ENCODE results near the gene SPDL1. TPM values are rescaled to one million over a fixed set of nuclear protein-coding genes. Genes with fewer than 3 reads are reported as not detected.
A peak's percentile ranks its signal among the peaks of the same experiment; 100 is the strongest.

The SPDL1 gene
- total RNA-seq, 1 experiment from 2014 or later: 83.7 TPM

DNA sequence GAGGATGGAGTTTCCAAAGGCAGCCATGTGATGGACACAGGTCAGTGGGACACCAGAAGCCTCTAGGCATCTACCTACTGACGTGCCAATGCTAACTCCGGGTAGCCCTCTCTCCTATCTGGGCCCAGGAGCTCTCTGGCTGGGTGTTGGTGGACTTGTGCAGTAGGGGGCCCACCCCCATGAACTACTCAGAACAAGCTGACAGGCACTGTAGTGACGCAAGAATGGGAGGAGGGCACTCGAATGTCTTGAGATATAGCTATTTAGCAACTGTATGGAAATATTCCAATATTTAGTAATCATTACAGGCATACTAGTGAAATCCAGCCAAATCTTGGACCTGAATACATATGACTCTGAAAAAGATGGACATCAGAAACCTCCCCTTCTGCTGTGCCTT is 47.8 kb downstream of the SPDL1 start:
- H3K27me3 ChIP-seq: no peaks in the 10 kb centered on the region
- peaks cover 22% of the 10 kb centered on the region for H3K4me1 ChIP-seq
- DNase-seq: peak in 1 of 2 experiments; percentile 36
- H3K4me3 ChIP-seq: no peak overlapping the region
- H3K36me3 ChIP-seq: no peaks in the 10 kb centered on the region
- H3K9me3 ChIP-seq (replicated peaks): 0 out of 2 replicates have a peak, but pooled peaks cover 3% of the 10 kb centered on the region
- peak overlapping the region; percentile 71 for H3K27ac ChIP-seq

DNA sequence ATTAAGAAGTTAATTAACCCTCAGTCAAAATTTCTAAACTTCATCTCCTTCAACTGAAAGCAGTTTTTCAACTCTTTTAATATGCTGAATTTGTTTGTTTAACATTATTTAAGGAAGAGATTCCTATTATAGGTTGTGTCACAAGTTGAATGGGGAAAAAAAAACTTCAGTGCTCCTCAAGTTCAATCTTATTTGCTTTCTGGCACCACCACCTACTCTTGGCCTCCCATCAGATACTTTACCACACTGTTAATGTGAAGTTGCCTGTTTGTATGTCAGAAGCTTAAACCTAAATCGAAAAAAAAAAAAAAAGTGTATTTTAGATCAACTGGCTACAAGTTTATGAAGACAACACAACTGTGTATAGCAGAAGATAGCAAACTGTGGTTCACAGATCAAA is 49.4 kb downstream of the SPDL1 start:
- 0 out of 2 replicates have a peak, but pooled peaks cover 3% of the 10 kb centered on the region for H3K9me3 ChIP-seq (replicated peaks)
- H3K4me1 ChIP-seq: peaks cover 22% of the 10 kb centered on the region
- no peak overlapping the region for H3K27ac ChIP-seq
- DNase-seq: no peak
- H3K27me3 ChIP-seq: no peaks in the 10 kb centered on the region
- H3K4me3 ChIP-seq: no peak overlapping the region
- H3K36me3 ChIP-seq: no peaks in the 10 kb centered on the region

DNA sequence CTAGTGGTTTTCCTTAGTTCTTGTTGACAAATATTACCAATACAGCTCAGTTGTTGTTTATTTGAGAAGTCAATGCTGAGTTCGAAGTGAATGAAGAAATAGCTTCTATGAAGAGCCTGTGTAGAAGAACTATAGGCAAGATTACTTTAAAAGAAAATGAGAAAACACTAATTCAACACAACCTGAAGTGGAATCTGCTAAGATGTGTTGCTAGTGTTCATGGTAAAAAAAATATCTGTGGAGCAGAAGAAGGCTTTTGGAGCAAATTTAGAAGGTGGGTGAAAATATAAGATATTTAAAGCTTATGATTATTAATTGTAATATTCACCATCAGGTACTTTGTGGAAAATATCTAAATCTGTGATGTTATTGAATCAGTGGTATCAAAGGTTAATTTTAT is 51.0 kb downstream of the SPDL1 start:
- H3K9me3 ChIP-seq (replicated peaks): 0 out of 2 replicates have a peak, but pooled peaks cover 3% of the 10 kb centered on the region
- no peak for DNase-seq

DNA sequence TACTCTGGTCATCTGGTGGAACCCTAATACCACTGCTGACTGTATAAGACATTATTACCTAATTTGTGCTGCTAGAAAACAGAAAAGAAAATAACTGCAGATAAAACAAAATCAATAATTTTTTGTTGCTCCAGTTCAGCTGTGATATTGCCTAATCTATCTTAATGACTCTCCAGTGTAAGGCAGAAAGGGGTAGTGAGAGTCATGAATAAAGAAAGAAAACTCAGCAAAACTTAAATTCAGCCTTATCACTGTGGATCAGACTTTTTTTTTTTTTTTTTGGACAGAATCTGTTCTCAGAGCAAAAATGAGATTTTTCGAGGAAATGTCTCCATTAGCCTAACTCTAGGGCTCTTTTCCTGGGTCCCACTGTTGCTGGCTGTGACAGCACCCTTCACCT is 52.4 kb downstream of the SPDL1 start:
- peaks cover 11% of the 10 kb centered on the region for H3K4me1 ChIP-seq
- no peak overlapping the region for H3K27ac ChIP-seq
- no peak for DNase-seq
- H3K36me3 ChIP-seq: no peaks in the 10 kb centered on the region
- no peaks in the 10 kb centered on the region for H3K27me3 ChIP-seq
- H3K4me3 ChIP-seq: no peak overlapping the region
- H3K9me3 ChIP-seq (replicated peaks): 0 out of 2 replicates have a peak, but pooled peaks cover 3% of the 10 kb centered on the region

More for the DNA sequence above, 51.0 kb downstream of the SPDL1 start:
- no peak overlapping the region for H3K27ac ChIP-seq
- peaks cover 22% of the 10 kb centered on the region for H3K4me1 ChIP-seq
- H3K27me3 ChIP-seq: no peaks in the 10 kb centered on the region
- no peak overlapping the region for H3K4me3 ChIP-seq
- no peaks in the 10 kb centered on the region for H3K36me3 ChIP-seq

DNA sequence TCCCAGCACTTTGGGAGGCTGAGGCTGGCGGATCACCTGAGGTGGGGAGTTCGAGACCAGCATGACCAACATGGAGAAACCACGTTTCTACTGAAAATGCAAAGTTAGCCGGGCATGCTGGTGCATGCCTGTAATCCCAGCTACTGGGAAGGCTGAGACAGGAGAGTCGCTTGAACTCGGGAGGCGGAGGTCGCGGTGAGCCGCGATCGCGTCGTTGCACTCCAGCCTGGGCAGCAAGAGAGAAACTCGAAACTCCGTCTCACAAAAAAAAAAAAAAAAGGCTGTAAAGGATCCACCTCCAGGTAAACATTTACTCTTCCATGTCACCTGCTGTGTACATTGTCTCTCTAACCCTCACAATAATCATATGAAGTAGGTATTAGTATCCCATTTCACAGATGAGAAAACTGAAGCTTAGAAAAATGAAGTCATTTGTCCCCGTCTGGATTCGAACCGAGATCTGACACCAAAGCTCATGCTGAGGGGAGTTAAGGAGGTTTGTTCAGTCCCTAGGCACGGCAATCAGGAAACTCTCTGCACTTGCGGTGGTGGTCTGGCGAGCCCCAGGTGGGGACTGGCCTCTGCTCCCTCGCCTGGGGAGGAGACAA is 53.0 kb downstream of the SPDL1 start:
- Histone ChIP-seq H3K27me3 (no peaks in the 10 kb centered on the region), H3K9me3 (replicated peaks) (0 out of 2 replicates have a peak, but pooled peaks cover 3% of the 10 kb centered on the region), H3K36me3 (no peaks in the 10 kb centered on the region), H3K4me1 (peaks cover 6% of the 10 kb centered on the region), H3K4me3 (no peak overlapping the region), H3K27ac (no peak overlapping the region)
- DNase-seq: no peak

DNA sequence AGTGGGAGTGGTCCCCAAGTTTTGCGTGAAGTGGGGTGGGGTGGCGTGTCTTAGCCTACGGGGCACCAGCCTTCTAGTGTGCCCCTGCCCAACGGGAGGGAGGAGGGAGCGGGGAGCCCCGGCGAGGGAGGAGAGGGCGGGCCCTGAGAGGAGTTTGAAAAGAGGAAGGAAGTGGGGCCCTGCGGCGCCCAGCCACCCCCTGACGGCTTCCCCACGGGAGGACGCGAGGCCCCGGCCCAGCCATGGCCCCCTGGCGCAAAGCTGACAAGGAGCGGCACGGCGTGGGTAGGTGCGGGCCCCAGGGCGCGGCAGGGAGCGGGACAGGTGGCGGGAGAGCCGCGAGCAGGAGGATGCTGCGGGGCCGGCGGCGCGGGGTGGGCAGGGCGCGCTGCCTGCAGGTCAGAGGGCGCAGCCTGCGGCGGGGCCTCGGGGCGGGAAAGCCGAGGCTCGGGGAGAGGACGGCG is 53.5 kb downstream of the SPDL1 start, which contains the start of gene DOCK2:
TSS of gene DOCK2 (plus strand) at position 191 of the 464 bp plus-strand sequence. CDS start at position 243, 52 bp downstream.
- DNase-seq: no peak

DNA sequence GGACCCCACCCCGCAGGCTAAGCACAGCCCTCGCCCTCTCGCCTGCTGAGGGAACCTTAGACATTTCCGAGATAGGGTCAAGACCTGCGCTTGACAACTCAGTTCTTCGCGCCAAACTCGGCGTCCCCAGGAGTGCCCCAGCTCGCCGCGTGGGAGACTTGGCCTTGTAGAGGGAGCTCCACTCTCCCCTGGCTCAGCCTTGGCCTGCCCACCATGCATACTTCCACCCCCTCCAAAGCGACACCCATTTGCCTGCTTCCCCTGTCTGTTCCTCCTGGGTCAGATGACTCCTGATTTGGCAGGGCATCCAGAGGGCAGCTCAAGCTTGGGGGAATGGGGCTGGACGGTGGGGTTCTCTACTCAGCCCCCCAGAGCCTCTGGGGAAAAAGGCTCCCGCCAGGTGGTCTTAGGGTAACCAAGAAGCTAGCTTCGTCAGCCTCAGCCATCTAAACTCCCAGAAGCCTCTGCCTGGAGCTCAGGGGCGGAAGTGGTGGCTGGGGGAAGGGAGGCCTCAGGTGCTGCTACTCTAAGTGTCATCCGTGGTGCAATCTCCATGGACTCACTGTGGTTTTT is 54.1 kb downstream of the SPDL1 start:
- Histone ChIP-seq H3K4me1 (no peaks in the 10 kb centered on the region), H3K36me3 (no peaks in the 10 kb centered on the region), H3K27me3 (no peaks in the 10 kb centered on the region), H3K4me3 (no peak overlapping the region), H3K9me3 (replicated peaks) (0 out of 2 replicates have a peak, but pooled peaks cover 3% of the 10 kb centered on the region), H3K27ac (no peak overlapping the region)
- DNase-seq: no peak

More for the DNA sequence above, 53.5 kb downstream of the SPDL1 start, which contains the start of gene DOCK2:
- H3K4me1 ChIP-seq: peaks cover under 1% of the 10 kb centered on the region; the same call in 1 of the 2 replicates
- no peak within 1 kb of the TSS for H3K27ac ChIP-seq
- no peaks in the 10 kb centered on the region for H3K27me3 ChIP-seq
- 0 out of 2 replicates have a peak, but pooled peaks cover 3% of the 10 kb centered on the region for H3K9me3 ChIP-seq (replicated peaks)
- H3K4me3 ChIP-seq: no peak within 1 kb of the TSS
- H3K36me3 ChIP-seq: no peaks in the 10 kb centered on the region

DNA sequence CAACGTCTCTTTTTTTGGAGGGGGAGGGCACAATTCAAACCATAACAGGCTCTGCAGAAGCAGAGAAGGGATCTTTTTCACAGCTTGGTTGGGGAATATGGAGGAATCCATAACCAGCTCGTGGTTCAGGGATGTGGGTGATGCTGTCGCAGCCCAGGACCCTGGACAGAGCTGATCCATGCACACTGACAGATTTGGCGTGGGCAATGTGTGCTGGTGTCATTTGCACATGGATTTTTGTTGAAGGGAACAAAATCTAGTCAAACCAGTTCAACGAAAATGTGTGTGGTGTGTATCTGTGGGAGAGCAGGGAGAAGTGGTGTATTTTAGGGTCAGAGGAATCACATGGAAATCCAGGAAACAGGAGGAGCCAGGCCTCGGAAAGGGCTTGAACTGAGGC is 57.7 kb downstream of the SPDL1 start:
- no peak overlapping the region for H3K27ac ChIP-seq
- no peak for DNase-seq
- no peaks in the 10 kb centered on the region for H3K9me3 ChIP-seq (replicated peaks)
- no peaks in the 10 kb centered on the region for H3K36me3 ChIP-seq
- no peaks in the 10 kb centered on the region for H3K27me3 ChIP-seq
- H3K4me3 ChIP-seq: no peak overlapping the region
- H3K4me1 ChIP-seq: no peaks in the 10 kb centered on the region

DNA sequence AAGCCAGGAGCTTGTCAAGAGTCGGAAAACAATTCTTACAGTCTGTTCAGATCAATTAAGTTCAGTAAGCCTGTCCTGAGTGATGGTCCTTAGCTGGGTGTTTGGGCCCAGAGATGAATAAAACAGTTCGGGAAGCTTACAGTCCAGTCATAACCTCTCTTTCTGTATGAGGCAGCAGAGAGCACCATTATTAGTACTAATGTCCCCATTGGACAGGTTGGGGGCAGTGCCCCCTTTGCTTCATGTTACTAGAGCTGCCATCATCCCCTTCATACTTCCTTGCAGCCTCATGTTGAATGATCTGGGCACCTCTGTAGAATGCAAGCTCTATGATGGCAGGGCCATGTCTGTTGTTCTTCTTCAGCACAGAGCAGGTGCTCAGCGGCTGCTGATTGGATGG is 63.3 kb downstream of the SPDL1 start:
- peaks cover 7% of the 10 kb centered on the region; the same call in 1 of the 2 replicates for H3K4me1 ChIP-seq
- no peak overlapping the region for H3K27ac ChIP-seq
- no peaks in the 10 kb centered on the region for H3K36me3 ChIP-seq

DNA sequence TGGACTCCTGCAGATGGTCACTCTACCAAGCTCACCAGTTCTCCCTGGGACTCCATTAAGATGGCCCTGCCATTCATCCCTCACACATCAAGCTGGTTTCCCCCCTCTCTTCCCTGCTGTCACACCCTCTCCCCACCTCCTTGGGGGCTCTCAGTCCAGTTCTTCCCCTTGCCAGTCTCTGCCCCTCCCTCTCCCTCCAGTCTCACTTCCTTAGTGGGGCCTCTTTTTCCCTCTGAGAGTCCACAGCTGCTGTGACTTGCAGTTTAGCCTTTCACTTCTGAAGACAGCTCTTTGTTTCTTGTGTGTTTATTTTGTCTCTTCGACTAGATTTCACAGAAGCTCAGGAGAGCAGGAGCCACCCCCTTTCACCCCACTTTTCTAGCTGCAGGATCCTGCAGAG is 64.0 kb downstream of the SPDL1 start:
- peaks cover 7% of the 10 kb centered on the region; the same call in 1 of the 2 replicates for H3K4me1 ChIP-seq
- H3K4me3 ChIP-seq: no peak overlapping the region
- no peaks in the 10 kb centered on the region for H3K36me3 ChIP-seq
- no peaks in the 10 kb centered on the region for H3K9me3 ChIP-seq (replicated peaks)
- H3K27ac ChIP-seq: peak overlapping the region; percentile 12; the same call in 1 of the 2 replicates
- DNase-seq: peak; percentile 16 to 41
- no peaks in the 10 kb centered on the region for H3K27me3 ChIP-seq

More for the DNA sequence above, 63.3 kb downstream of the SPDL1 start:
- H3K4me3 ChIP-seq: no peak overlapping the region
- no peaks in the 10 kb centered on the region for H3K27me3 ChIP-seq
- H3K9me3 ChIP-seq (replicated peaks): no peaks in the 10 kb centered on the region
- DNase-seq: no peak

DNA sequence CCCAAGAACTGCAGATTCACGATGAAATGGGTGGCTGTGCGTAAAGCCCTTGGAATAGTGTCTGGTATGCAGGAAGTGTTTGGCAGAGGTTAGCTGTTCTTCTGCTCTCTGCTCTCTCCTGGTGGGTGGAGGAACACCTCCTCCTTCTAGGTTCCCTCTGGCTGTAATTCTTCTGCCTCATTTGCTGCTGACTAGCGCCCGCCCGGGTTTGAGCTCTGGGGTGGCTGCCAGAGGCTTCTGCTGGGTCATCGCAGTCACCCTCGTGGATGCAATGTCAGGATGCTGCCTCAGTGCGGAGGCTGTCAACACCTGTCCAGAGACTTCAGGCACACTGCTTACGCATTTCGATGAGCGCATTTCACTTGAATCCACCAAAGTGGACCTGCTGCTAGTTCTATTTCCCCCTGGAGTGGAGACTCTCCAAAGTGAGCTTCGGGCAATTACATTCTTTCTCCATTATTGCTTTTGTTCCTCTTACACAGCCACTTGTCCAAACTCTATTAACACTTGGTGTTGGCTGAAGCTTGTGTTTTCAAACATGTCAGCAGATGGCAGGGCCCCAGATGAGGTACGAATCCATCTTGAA is 65.2 kb downstream of the SPDL1 start:
- H3K4me3 ChIP-seq: no peak overlapping the region
- no peaks in the 10 kb centered on the region for H3K9me3 ChIP-seq (replicated peaks)
- H3K4me1 ChIP-seq: peaks cover 7% of the 10 kb centered on the region; the same call in 1 of the 2 replicates
- H3K27ac ChIP-seq: no peak overlapping the region; the same call in 1 of the 2 replicates
- H3K36me3 ChIP-seq: no peaks in the 10 kb centered on the region
- peak; percentile 57 to 60 for DNase-seq
- 0 out of 2 replicates have a peak, but pooled peaks cover 4% of the 10 kb centered on the region for H3K27me3 ChIP-seq

DNA sequence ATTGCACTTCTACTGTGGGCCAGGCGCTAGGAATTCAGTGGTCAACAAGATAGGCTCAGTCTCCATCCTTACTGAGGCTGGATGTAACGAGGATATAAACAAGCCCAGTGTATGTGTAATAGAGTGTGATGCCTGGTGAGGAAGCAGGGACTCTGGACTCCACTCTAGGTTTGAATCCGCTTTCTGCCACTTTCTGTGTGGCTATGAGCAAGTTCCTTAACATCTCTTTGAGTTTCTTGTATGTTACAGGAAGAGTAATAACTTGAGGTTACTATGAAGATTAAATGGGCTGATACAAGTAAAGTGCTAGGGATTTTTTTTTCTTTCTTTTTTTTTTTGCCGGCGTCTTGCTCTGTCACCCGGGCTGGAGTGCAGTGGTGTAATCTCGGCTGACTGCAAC is 65.9 kb downstream of the SPDL1 start:
- Histone ChIP-seq H3K27me3 (0 out of 2 replicates have a peak, but pooled peaks cover 4% of the 10 kb centered on the region), H3K27ac (no peak overlapping the region), H3K9me3 (replicated peaks) (no peaks in the 10 kb centered on the region), H3K4me1 (peaks cover 7% of the 10 kb centered on the region; the same call in 1 of the 2 replicates), H3K36me3 (no peaks in the 10 kb centered on the region), H3K4me3 (no peak overlapping the region)
- no peak for DNase-seq

DNA sequence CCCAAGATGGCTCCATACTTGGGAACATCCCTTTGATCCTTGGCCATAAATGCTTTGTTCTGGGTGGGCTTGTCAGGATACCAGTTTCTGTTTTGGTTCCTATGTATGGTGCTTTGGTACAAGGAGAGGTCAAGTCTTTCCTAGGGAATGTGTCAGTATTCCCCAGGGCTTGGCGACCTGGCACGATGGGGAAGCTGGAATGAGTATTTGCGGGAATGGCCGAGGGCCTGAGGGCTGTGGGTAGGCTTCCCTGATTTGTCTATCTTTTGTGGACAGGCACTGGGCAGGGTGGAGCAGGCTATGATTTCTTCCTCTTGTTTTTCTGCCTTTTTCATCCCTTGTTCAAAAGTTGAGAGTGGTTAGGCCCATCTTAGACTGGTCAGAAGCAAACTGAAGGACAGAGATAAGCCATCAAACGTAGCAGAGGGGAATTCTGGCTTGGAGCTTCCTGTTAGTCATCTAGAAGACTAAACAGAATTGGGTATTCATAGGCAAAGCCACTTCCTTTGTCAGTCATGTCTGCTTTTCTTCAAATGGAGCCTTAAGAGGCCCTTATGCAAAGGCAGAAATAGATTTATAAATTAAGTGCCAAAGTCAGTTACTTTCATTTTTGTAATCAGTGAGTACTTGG is 67.2 kb downstream of the SPDL1 start:
- H3K9me3 ChIP-seq (replicated peaks): no peaks in the 10 kb centered on the region
- DNase-seq: no peak
- no peak overlapping the region for H3K27ac ChIP-seq
- H3K4me3 ChIP-seq: no peak overlapping the region
- 0 out of 2 replicates have a peak, but pooled peaks cover 4% of the 10 kb centered on the region for H3K27me3 ChIP-seq
- H3K4me1 ChIP-seq: peaks cover 7% of the 10 kb centered on the region; the same call in 1 of the 2 replicates
- H3K36me3 ChIP-seq: no peaks in the 10 kb centered on the region

DNA sequence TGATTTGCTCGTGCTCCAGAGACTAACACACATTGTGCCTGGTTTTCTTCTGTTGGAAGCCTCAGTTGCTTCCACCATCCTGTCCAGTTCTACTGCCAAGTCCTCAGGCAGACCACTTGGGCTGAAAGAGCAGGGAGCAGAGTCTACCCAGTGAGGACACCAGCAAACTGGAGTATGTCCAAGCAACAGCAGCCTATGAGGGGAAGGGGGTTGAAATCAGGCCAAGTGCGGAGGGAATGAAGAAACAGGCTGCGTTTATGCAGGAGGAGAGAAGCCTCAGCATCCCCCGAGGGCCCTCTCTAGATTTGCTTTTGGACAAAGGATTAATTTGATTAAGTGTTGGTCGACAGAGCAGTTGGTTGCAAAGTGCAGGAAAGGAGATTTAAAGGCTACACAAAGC is 68.0 kb downstream of the SPDL1 start:
- 0 out of 2 replicates have a peak, but pooled peaks cover 4% of the 10 kb centered on the region for H3K27me3 ChIP-seq
- no peaks in the 10 kb centered on the region for H3K36me3 ChIP-seq
- H3K4me1 ChIP-seq: peaks cover 7% of the 10 kb centered on the region; the same call in 1 of the 2 replicates
- DNase-seq: no peak
- no peak overlapping the region for H3K4me3 ChIP-seq
- H3K9me3 ChIP-seq (replicated peaks): no peaks in the 10 kb centered on the region
- no peak overlapping the region for H3K27ac ChIP-seq
